GM19463 (cell line): ENCODE measurements around the gene ANKRD33B.

Experiments
- ATAC-seq: cut with Tn5 transposase; IDR thresholded peaks from one replicate; pipeline ENCODE4 v1.9.1; 2021; ENCODE audit warnings: mild to moderate bottlenecking, moderate library complexity; ENCODE audit not compliant: unreplicated experiment

The ANKRD33B gene

DNA sequence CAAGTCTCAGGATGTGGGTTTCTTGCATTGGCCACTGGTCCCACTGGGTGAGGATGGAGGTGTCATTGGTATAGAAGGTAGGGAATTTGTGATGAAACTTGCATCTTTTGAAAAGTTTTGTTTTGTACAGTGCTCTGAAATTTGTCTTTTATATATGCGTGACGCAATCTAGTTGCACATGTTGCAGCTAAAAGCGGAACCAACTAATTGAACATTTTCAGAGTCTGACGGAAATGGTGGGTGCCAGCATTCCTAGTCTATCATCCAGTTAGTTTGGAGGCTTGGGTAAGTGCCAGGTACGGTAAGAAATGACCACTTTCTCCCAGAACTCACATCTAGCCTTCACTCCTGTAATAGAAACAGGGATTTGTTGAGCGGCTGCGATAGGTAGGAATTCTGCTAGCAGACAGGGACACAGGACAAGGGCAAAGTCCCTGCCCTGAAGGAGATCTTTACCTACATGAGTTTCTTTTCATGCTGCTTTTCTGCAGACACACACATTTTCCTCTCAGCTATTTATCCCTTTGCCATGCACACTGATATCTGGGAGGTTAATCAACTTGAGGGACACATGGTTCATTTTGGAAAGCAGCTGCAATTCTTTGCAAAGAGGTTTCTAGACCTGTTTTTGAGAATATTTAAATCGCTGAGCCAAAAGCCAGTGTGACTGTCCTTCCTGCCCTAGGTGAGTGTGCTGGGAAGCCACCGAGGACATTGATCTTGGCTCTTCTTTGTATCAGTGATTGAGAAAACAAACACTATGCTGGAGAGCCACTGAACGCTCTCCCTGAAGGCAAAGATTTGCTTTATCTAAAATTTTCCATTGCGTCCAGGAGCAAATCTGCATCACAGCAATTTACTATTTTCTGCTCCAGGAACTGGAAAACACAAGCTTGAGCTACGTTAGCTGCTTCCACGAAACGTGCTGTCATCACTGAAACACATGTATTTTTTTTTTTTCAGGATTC, 107.5 kb downstream of the ANKRD33B start:
- no peak for ATAC-seq

DNA sequence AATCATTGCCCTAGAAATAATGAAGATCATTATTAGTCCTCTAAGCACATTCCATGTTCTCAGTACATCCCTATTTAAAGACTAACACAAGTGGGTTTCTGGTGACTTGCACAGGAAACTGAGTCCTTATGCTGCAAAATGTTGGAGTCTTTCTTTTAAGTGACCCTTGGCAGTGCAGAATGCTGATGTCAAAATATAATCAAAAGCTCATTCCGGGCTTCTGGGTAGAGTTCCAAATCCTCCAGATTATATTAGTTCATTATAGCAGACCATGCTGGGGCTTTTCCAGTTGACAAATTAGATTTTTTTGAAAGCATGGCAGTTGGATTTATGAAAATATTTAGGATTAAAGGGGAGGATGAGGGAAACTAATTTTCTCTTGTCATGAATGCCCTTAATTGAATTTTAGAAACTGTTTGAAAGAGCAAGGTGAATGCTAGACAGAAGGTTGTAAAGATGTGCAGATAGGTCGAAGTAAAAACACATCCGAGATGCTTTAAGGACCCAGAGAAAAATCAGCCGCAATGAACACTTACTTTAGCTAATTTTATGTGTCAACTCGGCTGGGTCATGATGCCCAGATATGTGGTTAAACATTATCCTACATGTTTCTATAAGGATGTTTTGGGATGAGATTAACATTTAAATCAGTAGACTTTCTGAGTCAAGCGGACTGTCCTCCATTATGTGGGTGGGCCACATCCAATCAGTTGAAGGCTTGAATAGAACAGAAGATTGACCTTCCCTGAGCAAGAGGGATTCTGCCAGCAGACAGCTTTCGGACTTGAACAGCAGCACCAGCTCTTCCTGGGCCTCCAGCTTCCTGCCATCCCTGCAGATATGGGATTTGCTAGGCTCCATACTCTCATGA, 108.5 kb downstream of the ANKRD33B start:
- no peak for ATAC-seq

DNA sequence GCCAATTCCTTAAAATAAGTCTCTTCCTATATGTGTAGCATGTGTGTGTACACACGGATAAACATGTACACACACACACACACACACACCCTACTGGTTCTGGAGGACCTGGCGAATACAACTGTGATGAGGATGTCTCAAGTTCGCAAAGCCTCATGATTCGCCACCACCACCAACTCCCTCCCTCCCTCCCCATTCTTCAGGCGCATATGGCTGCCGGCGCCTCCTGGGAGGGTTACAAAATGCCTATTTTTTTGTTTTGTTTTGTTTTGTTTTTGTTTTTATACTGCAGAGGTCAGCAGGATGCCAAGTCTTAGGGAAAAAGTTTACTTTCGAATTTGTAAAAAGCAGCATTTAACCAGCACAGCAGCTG, 109.1 kb downstream of the ANKRD33B start:
- no peak for ATAC-seq

DNA sequence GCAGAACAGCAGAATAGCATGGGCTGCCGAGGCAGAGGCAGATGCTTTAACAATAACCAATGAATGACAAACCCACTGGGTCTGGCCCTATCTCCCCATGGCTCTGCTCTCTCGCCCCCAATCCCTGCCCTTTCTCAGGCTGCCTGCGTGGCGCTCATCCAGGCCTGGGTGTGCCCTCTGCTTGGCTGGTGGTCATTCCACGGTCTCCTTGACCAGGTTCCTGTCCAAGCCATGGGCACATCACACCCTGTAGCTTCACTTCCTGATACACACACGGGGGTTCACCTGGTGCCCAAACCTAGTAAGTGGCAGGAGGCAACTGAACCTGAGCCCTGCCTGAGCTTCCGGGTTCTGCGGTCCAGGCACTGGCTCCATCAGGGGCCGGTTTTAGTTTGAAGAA, 109.5 kb downstream of the ANKRD33B start:
- no peak for ATAC-seq

DNA sequence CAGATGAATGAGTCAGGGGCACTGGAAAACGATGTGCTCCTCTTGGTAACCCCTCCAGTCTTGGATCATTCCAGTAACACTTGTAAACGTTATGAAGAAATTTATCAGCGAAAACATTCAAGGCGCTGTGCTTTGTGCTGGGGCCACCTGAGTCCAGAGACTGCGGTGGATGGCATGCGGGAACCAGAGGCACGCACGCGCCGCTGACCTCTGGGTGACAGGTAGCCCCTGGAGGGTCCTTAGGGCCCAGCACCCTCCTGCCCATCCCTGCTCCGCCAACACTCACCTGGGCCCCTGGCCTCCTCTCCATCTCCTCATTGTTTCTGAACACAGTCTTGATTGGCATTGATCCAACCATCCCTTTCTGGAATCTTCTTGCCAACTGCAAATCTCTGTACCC, 110.2 kb downstream of the ANKRD33B start:
- ATAC-seq = no peak

DNA sequence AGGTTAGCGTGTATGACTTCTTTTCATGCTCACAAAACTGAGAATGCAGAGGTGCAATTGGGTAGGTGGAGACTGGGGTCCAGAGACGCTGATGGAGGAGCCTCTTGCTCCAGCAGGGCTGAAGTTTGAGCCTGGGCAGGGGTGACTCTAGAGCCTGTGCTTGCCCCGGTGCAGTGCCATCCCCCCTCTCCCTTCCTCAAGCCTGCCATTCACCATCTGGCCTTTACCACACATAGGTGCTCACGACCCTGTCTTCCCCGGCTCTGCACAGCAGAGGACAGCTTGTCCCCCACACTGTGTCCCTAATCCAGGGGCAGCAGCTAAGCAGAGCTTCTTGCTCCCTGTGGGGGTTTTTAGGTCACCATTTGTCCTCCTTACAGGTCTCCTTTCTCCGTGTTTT, 110.7 kb downstream of the ANKRD33B start:
- no peak for ATAC-seq

DNA sequence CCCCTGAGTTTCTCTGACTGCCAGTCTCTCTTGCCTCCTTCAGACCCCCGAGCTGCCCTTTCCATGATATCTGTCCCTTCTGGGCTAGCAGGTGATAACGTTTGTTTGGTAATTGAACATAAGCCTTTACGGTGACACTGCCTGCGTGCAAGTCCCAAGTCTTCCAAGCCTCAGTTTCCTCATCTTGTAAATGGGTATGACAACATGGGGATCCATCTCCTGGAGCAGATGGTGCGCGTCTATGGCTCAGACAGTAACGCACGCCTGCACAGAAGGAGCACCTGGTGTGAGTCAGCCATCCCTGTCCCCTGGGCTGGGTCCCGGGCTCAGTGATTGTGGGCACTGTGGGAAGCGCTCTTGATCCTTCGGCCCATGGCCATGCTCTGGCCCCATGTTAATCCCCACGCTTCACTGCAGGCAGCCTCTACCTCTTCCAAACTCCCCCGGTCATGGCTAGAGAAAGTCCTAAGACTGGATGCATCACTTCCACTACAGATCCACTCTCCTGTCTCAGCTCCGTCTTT, 111.4 kb downstream of the ANKRD33B start:
- ATAC-seq = no peak

DNA sequence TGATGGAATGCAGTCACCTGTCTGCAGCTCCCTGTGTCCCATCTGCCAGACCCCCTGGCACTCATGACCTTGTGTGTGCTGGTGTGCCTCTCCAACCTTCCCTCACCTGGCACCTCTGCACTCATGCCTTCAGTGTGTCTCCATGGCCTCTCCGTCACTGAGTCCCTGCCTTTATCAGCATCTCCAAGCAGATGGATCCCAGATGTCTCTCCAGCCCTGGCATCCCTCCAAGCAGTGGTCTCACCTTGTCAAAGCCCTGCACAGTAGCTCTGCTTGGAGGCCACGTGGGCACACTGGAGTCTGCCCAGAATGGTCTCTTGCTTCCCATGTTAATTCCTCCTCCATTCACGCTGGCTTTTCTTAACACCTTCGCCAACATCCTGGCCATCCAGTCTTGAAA, 112.4 kb downstream of the ANKRD33B start:
- no peak for ATAC-seq

DNA sequence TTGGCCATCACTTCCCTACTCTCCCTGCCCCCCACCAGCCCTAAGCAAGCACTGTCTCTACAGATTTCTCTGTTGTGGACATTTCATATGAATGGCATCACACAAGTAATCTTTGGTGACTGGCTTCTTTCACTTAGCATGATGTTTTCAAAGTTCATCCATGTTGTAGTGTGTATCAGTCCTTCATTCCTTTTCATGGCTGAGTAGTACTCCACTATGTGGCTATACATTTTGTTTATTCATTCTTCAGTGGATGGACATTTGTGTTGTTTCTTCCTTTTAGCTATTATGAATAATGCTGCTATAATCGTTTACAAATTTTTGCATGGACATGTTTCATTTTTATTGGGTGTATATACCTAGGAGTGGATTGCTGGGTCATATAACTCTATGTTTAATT, 113.1 kb downstream of the ANKRD33B start:
- ATAC-seq = no peak

DNA sequence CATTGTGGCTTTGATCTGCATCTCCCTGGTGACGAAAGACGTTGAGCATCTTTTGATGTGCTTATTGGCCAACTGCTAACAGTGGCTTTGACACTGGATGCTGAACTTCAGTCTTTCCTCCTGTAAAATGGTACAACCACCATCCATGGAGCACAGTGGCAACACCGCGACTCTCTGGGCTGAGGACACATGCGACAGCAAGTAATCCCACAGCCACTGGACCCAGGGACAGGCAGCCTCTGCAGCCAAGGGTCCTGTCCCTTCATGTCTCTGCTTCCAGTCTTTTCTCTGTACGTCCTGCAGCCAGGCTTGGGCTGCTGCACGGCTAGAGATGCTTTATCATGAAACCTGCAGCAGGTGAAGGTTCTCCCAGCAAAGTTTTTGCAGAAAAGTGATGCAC, 113.7 kb downstream of the ANKRD33B start:
- ATAC-seq = no peak

DNA sequence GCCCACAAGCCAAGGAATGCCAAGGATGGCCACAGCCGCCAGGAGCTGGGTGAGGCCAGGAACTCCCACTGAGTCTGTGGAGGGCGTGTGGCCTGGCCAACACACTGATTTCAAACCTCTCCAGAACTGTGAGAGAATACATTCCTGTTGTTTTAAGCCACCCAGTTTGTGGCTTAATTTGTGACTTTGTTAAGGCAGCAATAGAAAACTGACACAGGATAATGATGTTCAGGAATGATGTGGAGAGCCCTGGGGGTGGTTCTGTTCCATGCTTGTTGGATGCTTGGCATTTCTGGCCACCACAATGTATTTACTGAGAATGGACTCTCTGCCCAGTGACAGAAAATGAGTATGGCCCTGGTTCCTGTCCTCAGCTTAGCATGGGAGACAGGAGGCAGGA, 114.4 kb downstream of the ANKRD33B start:
- ATAC-seq = no peak

DNA sequence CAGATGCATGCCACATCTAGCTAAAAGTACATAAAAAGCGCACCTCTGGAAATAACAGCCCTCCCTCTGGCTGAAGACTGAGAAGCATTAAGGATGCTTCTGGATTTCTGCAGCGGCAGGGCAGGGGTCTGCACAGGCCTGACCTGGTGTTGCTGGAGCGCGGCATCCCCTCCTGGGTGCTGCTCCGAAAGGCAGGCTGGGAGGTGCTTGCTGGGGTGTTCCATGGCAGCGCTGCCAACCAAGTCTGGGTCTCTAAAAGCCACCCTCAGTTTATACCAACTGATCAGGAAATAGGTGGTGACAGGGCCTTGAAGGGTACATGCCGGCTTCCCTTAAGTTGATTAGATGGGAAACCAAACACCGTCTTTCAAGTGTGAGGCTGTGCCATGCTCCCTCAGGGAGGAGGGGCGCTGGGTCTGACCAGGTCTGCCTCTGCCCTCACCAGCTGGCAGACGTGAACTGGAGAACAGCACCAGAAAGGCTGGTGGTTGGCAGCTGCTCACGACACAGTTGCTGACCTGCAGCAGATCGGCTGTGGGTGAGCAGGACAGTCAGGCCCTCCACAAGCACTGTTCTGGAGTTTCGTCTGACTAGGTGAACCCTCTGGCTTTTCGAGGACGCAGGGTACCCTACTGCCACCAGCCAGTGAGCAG, 115.6 kb downstream of the ANKRD33B start:
- ATAC-seq = no peak

DNA sequence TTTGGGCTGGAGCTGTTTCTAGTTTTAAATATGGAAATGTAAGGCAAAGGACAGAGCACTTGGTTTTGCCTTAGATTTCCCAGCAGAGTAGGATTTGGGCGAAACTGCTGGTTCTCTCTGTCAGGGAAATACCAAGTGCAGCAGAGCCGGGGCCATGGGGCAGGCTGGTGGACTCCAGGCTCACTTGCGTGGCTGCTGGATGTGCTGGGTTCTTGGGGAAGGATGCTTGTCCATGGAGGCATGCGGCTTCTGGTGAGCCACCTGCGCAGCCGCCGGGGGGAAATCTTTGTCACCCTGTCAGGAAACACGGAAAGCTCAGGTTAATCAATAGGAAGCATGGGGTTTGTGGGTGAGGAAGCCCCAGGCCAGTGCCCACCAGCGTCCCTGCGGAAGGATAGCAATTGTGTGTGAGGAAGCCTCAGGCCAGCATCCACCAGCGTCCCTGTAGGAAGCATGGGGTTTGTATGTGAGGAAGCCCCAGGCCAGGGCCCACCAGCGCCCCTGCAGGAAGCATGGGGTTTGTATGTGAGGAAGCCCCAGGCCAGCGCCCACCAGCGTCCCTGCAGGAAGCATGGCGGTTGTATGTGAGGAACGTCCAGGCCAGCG, 117.1 kb downstream of the ANKRD33B start:
- no peak for ATAC-seq

DNA sequence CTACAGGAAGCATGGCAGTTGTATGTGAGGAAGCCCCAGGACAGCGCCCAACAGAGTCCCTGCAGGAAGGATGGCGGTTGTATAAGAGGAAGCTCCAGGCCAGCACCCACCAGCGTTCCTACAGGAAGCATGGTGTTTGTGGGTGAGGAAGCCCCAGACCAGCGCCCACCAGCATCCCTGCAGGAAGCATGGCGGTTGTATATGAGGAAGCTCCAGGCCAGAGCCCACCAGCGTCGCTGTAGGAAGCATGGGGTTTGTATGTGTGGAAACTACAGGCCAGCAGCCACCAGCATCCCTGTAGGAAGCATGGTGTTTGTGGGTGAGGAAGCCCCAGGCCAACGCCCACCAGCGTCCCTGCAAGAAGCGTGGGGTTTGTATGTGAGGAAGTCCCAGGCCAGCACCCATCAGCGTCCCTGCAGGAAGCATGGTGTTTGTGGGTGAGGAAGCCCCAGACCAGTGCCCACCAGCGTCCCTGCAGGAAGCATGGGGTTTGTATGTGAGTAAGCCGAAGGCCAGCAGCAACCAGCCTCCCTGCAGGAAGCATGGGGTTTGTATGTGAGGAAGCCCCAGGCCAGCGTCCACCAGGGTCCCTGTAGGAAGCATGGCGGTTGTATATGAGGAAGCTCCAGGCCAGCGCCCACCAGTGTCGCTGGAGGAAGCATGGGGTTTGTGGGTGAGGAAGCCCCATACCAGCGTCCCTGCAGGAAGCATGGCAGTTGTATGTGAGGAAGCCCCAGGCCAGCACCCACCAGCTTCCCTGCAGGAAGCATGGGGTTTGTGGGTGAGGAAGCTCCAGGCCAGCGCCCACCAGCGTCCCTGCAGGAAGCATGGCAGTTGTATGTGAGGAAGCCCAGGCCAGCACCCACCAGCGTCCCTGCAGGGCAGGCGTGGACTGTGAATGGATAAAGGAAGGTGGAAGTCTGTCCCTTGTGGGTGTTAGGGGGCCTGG, 118.1 kb downstream of the ANKRD33B start:
- no peak for ATAC-seq

DNA sequence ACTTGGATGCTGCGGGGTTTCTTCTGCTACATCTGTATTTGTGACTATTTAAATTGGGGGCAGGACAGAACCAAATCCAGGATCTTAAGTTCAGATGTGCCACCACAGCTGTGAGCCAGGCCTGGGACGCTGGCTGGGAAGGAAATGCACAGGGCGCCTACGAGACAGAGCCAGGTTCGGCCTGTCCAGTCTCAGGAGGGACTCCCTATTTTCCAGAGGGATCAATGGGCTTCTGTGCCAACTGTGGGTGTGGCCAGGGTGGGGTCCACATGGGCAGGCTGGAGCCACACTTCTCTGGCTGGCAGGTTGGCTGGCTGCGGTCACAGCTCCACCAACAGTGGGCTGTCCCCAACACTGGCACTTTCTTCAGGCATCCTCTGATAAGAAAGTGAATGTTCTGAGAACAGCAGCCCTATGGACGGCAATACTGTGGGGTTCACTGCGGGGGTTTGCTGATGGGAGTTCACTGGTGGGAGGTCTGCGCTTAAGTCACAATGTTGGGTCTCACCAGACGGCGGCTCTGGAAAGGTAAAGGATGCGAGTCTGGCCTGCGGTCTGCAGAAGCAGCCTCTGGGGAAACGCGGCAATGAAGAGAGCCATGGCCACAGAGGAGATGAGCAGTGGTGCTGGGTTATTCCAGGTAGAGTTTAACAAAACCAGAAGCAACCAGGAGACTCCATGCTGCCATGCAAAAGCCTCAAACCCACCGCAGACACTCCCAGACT, 119.1 kb downstream of the ANKRD33B start:
- ATAC-seq = no peak

DNA sequence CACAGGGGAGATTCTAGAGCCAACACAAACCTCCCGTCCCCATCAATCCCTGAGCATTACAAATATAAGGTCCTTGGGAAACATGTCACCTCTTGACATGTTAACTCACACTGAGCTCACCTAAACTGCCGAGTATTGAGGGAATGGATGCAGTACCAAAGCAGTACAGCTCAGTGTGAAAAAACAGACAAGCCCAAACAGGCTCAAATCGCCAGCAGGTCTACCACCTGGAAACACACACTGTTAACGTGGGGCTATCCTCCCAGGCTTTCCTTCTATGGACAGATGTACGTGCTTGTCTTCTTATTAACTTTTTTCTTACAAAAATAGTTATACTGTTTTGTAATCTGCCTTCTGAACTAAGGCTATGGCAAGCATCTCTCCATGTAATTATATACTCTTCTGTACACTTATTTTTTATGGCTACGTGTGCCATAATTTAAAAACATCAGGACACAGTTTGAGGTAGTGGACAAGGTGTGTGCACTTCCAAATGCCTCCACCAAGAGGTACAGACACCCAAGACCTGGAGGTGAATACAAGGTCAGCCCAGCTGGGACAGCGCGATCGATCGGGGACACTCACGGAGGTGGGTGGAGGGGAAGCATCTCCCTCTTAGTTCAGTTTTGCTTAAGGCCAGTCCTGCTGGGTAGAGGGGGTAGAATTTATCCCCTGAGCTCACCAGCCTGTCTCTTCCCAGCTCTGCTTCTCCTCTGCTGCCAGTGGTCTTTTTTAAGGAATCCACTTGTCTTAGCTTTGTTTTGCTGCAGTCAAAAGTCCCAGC, 120.6 kb downstream of the ANKRD33B start:
- peak; percentile 32 for ATAC-seq

DNA sequence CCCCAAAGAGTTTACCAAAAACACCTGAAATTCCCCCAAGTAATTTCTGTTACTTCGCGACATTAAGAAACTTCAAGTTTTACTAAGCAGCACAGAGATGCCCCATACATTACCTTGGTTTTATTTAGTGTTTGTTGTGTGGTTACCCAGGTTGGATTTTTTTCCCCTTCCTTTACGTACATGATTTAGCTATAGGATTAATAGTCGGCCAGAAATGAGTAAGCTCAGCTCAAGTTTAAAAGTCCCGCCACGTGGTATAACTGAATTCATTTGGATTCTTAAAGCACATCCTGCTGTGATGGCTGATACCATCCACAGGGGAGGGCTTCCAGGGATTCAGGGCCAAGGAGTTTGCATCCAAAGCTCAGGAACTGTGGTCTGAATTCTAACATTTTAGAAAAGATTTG, 121.2 kb downstream of the ANKRD33B start:
- ATAC-seq = peak; percentile 69

DNA sequence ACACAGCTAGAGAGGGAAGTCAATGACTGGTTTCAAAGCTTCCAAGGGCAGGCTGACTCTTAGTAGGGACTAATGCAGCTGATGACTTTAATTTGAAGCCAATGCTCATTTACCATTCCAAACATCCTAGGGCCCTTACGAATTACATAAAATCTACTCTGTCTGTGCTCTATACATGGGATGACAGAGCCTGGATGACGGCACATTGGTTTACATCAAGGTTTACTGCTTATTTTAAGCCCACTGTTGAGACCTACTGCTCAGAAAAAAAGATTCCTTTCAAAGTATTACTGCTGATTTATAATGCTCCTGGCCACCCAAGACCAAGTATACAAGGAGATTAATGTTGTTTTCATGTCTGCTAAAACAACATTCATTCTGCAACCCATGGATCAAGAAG, 123.0 kb downstream of the ANKRD33B start:
- ATAC-seq = no peak
